ENCODE results near the gene SH3PXD2A.

DNA sequence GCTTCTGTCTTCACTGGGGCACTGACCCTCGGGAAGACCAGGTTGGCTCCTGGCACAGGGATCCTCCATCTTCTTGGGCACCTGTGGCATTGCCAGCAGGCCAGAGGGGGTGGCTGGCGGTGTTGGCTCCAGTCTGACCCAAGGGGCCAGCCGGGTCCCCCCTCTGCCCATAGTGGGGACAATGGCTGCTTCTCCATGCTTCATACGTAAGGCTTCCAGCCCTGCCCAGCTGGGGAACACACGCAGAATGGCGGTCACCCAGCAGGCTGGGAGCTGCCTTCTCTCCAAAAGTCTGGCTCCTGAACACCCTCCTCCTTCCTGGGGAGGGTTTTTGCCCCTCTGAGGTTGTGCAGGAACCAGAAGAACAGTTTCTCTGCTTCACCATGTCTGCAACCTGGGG, 255.1 kb downstream of the SH3PXD2A start:
- TF ChIP-seq, protein P1, sequence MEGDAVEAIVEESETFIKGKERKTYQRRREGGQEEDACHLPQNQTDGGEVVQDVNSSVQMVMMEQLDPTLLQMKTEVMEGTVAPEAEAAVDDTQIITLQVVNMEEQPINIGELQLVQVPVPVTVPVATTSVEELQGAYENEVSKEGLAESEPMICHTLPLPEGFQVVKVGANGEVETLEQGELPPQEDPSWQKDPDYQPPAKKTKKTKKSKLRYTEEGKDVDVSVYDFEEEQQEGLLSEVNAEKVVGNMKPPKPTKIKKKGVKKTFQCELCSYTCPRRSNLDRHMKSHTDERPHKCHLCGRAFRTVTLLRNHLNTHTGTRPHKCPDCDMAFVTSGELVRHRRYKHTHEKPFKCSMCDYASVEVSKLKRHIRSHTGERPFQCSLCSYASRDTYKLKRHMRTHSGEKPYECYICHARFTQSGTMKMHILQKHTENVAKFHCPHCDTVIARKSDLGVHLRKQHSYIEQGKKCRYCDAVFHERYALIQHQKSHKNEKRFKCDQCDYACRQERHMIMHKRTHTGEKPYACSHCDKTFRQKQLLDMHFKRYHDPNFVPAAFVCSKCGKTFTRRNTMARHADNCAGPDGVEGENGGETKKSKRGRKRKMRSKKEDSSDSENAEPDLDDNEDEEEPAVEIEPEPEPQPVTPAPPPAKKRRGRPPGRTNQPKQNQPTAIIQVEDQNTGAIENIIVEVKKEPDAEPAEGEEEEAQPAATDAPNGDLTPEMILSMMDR (IDR thresholded peaks at IDR 0.05), result no peak
- TF ChIP-seq EP300 (IDR thresholded peaks at IDR 0.05; ENCODE audit: low read depth) (no peak), POLR2AphosphoS5 (IDR thresholded peaks at IDR 0.05) (no peak)
